ENCODE data around the gene TPRN.
A peak's percentile ranks its signal among the peaks of the same experiment; 100 is the strongest.

TPRN gene

DNA sequence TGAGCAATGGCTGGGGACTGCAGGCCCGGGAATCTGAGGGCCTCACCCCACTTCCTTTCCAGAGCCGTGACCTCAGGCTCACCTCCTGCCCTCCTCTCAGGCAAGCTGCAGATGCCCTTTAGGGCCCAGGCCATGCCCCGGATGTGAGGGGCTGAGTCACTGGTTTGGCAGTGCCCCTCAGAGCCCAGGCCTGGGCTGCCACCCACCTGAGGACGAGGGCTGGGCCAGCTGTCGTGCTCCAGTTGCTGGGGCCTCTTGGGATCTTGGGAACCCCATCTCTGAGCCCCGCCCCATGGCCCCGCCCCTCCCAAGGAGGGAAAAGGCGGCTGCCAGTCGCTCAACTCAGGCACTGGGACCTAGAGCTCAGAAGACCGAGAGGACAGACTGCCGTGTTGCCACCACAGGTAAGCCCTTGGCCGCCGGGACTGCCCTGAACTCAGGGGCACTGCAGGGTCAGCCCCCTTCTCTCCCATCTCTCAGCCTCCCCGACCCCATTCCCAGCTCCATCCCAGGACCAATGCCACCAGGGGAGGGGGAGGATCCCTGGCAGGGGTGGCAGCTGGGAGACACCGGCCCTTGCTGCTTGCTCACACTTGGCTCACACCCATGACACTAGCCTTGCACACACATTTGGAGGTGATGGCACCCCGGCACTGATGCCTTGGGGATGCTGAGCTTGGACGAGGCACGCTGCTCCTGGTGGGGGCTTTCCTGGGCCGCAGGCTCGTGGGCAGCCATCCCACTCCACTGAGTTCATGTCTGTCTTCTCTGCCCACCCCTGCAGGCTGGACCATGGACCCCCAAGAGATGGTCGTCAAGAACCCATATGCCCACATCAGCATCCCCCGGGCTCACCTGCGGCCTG lies 24.5 kb upstream of the TPRN start, which contains the start of gene CYSRT1:
TSS of gene CYSRT1 (plus strand) at position 345 of the 865 bp plus-strand sequence. CDS start at position 793, 448 bp downstream.
- no peak for DNase-seq

- DNase-seq: peak; percentile 87 to 96
Observed at GRCh38 chr9:137223078-137223970, 22.8 kb upstream of the TPRN start.

DNA sequence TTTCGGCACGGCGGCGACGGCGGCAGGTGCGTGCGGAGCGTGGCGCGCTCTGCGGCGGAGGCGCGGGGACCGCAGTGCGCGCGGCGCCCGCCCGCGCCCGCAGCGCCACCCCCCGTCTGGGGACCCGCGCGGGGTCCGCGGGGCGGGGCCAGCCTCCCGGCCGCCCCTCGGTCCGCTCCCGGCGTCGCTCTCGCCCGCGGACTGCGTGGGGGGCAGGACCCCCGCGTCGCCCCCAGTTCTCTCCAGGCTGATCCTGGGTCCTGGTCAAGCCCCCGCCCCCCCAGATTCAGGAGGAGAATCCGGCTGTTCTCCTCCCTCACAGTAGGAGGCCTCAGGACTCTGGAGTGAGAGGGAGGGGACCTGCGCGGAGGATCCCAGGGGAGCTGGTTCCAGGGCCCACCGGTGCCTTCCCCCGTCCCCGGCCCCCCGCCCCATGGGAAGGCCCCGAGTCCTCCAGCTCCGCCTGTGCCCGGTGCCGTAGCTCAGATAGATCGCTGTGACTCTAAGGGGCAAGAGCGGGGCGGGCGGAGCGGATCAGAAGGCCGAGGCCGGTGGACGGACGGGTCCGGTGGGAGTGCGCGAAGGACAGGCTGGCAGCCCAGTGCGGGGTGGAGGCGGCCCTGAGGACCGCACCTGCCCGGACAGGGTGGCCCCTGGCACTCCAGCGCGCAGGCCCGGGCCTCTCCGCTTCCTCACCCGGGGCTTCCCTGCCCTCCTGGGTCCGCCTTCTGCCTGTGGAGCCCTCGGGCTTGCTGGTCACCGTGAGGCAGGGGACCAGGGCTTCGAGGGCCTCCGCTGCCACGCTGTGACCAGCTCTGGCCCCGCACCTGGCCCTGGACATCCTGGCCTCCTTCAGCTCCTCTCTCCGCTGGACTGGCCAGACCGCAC lies 21.9 kb upstream of the TPRN start, which contains the start of gene RNF208:
TSS of gene RNF208 (minus strand) at position 51 of the 888 bp plus-strand sequence. CDS start 1,028 bp downstream, outside the sequence.
- DNase-seq: peak in 1 of 2 experiments; percentile 45

GRCh38 chr9:137221506-137222111 lies 21.1 kb upstream of the TPRN start:
- peak in 1 of 2 experiments; percentile 61 for DNase-seq

DNA sequence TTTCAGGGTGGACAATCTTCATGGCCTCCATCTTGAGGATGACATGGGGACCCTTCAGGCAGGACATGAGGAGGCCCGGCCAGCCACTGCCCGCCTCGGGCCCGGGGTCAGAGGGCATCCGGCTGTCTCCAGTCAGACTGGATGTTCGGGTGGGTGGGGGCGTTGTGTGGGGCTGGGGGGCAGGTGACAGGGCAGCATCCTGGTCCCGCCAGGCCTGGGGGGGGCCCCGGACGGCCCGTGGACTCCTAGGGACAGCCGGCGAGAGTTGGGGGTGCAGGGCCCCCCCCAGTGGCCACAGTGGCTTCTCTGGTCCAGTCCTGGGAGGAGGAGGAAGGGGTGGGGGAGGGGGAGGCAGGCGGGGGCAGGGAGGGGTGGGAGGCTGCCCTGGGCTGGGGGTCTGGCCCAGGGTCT lies 20.6 kb upstream of the TPRN start:
- no peak for DNase-seq

GRCh38 chr9:137220317-137221094 lies 20.0 kb upstream of the TPRN start:
- no peak for DNase-seq

DNA sequence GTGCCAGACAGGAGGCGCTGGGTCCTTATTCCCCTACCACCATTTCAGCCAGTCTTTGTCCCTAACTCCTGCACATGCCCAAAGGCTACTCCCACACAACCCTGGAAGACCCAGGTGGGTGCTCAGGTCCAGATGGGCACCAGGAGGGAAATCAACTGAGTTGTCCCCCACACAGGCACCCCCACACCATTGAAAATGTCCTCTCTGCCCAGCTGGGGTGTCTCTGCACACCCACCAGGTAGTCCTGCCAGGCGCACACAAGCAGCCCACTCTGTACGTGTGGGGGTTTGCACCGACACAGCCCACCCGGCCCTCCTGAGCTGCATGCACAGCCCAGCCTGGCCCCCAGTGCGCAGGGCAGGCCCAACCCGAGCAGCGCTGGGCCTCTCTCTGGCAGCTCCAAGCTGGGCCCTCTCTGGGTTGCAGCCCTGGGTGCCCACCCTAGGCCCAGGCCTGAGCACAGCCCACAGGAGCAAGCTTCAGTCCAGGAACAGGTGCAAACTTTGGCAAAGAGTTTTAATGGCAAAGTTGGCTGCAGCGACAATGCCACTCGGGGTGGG lies 19.3 kb upstream of the TPRN start:
- no peak for DNase-seq

GRCh38 chr9:137218754-137219271 lies 18.3 kb upstream of the TPRN start:
- no peak for DNase-seq

GRCh38 chr9:137218212-137218753 lies 17.7 kb upstream of the TPRN start:
- DNase-seq: no peak

GRCh38 chr9:137217276-137218211 lies 17.0 kb upstream of the TPRN start:
- DNase-seq: peak in 1 of 2 experiments; percentile 84

- DNase-seq: no peak
Observed at GRCh38 chr9:137216188-137216965, 15.8 kb upstream of the TPRN start.

DNA sequence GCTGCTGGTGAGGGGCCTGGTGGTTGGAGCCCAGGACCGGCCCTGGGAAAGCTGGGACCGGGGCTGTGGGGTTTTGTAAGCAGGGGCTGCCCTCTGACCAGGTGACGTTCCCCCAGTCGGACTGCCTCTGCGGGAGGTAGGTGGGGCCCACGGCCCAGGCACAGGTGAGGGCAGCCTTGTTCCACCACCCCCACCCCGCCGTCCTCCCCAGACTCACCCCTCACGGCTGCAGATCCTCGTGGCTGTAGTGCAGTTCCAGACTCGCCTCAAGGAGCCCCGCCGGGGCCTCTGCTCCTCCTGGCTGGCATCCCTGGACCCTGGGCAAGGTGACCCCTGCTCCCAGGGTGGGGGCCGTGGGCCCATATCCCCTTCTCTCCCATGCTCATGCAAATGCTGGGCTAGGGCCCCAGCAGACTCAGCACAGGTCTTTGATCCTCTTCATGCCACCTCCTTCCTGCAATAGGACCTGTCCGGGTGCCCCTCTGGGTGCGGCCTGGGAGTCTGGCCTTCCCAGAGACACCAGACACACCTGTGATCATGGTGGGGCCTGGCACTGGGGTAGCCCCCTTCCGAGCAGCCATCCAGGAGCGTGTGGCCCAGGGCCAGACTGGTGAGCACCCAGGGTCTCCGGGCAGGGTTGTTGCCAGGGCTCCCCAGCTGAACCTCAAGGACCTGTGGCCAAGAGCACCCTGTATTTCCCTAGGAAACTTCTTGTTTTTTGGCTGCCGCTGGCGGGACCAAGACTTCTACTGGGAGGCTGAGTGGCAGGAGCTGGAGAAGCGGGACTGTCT lies 14.8 kb upstream of the TPRN start:
- no peak for DNase-seq

GRCh38 chr9:137214620-137215019 lies 14.1 kb upstream of the TPRN start:
- DNase-seq: no peak

DNA sequence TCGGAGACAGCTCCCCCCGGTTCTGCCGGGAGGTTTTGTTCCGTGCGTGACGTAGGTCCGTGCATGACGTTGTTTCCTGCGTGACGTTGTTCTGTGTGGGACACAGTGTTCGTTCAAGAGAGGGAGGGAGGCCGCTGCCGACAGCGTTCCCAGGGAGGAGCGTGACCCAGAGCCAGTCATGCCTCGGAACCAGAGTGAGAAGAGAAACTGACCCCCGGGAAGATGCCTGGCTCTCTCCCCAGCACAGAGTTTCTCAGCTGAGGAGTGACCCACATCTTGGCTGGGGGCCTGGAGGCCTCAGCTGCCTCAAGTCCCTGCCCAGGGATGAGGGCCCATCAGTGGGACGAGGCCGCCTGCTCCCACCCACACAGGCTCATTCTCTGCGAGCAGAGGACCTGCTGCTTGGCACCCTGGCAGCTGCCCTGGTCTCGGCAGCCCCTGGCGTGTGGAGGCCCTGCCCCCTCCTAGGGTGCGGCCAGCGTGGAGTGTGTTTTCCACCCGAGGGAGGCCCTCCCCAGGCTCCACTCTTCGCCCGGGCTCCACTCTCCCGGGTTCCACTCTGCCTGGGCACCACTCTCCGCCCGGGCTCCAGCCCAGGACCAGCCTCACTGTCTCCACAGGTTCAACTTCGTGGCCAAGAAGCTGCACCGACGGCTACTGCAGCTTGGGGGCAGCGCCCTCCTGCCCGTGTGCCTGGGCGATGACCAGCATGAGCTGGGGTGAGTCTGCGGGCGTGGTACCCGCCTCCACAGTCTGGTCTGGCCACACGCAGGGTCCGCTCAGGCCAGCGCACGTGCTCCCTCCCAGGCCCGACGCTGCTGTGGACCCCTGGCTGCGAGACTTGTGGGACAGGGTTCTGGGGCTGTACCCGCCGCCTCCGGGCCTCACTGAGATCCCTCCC lies 12.9 kb upstream of the TPRN start:
- DNase-seq: no peak

- no peak for DNase-seq
Observed at GRCh38 chr9:137212520-137212919, 12.0 kb upstream of the TPRN start.

GRCh38 chr9:137211532-137211931 lies 11.0 kb upstream of the TPRN start:
- DNase-seq: no peak
